Activated CD4-positive, alpha-beta T cell treated with anti-CD3 and anti-CD28 coated beads, Interleukin-2, amount 10 ng/mL, durations not matched to agents 7 days and 5 days (primary cell): ENCODE results near the gene PACRG. TPM values are rescaled to one million over a fixed set of nuclear protein-coding genes. Genes with fewer than 3 reads are reported as not detected.
"Not testable (repeated sequence)": the region's sequence is repeated elsewhere in the genome, so short reads cannot be mapped to it uniquely, and the experiment has no call there.

Experiments
- CTCF ChIA-PET: fragments of 350-600 bp; sonication (Branson Sonifier 250); formaldehyde crosslinking; loops from one replicate; lab custom pipeline; 2021; ENCODE audit warnings: antibody characterized with exemption; lab: Charles Lee
- POLR2A ChIA-PET: fragments of 350-600 bp; sonication (Branson Sonifier 250); formaldehyde crosslinking; loops from one replicate; lab custom pipeline; 2021; ENCODE audit warnings: antibody characterized with exemption; lab: Charles Lee
- DNase-seq: peaks from one replicate; pipeline ENCODE4 v3.0.0-alpha.2; 2020
- H3K27ac Mint-ChIP-seq: one replicate; pipeline ENCODE4 v1.8.0; 2021; ENCODE audit warnings: mild to moderate bottlenecking, moderate library complexity, mixed read lengths
- H3K27me3 Mint-ChIP-seq: one replicate; pipeline ENCODE4 v1.8.0; 2021; ENCODE audit warnings: mixed read lengths
- H3K36me3 Mint-ChIP-seq: one replicate; pipeline ENCODE4 v1.8.0; 2021; ENCODE audit warnings: low read depth, mixed read lengths
- H3K4me1 Mint-ChIP-seq: one replicate; pipeline ENCODE4 v1.8.0; 2021; ENCODE audit warnings: mixed read lengths
- H3K4me3 Mint-ChIP-seq: one replicate; pipeline ENCODE4 v1.8.0; 2021; ENCODE audit warnings: mild to moderate bottlenecking, moderate library complexity, mixed read lengths
- H3K9me3 Mint-ChIP-seq: one replicate; pipeline ENCODE4 v1.8.0; 2021; ENCODE audit warnings: mixed read lengths
- total RNA-seq, 2 experiments: library from RNA; stranded (reverse); gene quantifications; one replicate each; pipeline ENCODE4 v1.2.3, GENCODE V29; 2021

The PACRG gene
- total RNA-seq, 2 experiments from 2014 or later, result 0.32 TPM; not detected in 1

DNA sequence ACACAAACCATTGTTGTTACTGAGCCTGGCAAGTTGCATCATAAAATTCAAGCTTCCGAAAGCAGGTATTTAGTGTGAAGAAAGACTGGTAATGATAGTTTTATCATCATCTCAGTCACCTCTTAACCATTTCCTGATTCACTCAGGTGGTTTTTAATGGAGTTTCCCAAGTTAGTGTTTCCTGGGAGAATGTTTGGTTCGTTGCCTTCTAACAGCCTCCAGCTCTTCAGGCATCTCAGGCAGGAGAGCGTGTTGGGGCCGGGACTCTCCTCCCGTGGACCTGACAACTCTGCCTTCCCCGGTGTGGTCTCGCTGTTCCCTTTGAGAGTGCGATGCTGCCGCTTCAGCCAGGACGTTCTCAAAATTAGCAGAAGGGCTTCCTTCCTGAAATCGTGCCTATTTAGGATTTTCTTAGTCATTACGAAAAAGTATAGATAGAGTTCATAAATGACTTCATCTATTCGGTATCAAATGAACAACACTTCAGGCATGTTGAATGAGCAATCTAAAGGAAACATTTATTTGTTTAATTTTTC is 581.8 kb downstream of the PACRG start:
- Mint-ChIP-seq H3K4me3 (no peak overlapping the region), H3K36me3 (no peaks in the 10 kb centered on the region), H3K4me1 (no peaks in the 10 kb centered on the region), H3K27ac (no peak overlapping the region), H3K9me3 (no peaks in the 10 kb centered on the region), H3K27me3 (no peaks in the 10 kb centered on the region)
- CTCF ChIA-PET, result interaction anchor here (0.8 kb wide), 1 partner anchor 325 kb away, joined by 4 read pairs; no protein-coding TSS in a partner anchor
- DNase-seq, result no peak
- POLR2A ChIA-PET, result no interaction called here

GRCh38 chr6:163310096-163310972 is 582.6 kb downstream of the PACRG start:
- Mint-ChIP-seq H3K4me1 (no peaks in the 10 kb centered on the region), H3K9me3 (no peaks in the 10 kb centered on the region), H3K27ac (no peak overlapping the region), H3K36me3 (no peaks in the 10 kb centered on the region), H3K27me3 (no peaks in the 10 kb centered on the region), H3K4me3 (no peak overlapping the region)
- no peak for DNase-seq
- ChIA-PET CTCF (no interaction called here), POLR2A (no interaction called here)

DNA sequence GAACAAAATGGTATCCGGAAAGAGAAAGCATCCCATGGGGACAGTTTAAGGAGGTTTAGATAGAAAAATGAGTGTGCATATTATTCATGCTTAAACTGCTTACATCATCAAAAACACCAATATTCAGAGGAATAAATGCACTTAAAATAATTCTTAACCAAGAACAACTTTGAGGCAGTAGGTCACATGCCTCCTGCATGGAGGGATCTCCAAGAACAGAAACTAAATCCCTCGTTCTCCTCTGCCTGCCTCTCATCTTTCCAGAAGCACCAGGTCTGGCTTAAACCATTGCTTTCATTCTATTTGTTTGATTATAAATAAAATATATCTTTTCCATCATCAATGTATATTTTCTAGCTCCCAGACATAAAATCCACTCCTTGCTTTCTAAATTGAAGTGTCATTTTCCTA is 583.2 kb downstream of the PACRG start:
- Mint-ChIP-seq H3K36me3 (no peaks in the 10 kb centered on the region), H3K27me3 (no peaks in the 10 kb centered on the region), H3K4me3 (no peak overlapping the region), H3K27ac (no peak overlapping the region), H3K4me1 (no peaks in the 10 kb centered on the region), H3K9me3 (no peaks in the 10 kb centered on the region)
- CTCF ChIA-PET, result no interaction called here
- POLR2A ChIA-PET, result no interaction called here
- no peak for DNase-seq

- Mint-ChIP-seq H3K36me3 (no peaks in the 10 kb centered on the region), H3K9me3 (no peaks in the 10 kb centered on the region), H3K27me3 (no peaks in the 10 kb centered on the region), H3K27ac (no peak overlapping the region), H3K4me1 (no peaks in the 10 kb centered on the region), H3K4me3 (no peak overlapping the region)
- no peak for DNase-seq
- CTCF ChIA-PET, result interaction anchor here (1.1 kb wide), 1 partner anchor 11 kb away, joined by 3 read pairs; no protein-coding TSS in a partner anchor
- POLR2A ChIA-PET, result no interaction called here
These were observed 584.1 kb downstream of the PACRG start for GRCh38 chr6:163311830-163312229.

GRCh38 chr6:163313566-163313965 is 585.8 kb downstream of the PACRG start:
- Mint-ChIP-seq H3K4me3 (no peak overlapping the region), H3K9me3 (no peaks in the 10 kb centered on the region), H3K4me1 (no peaks in the 10 kb centered on the region), H3K36me3 (no peaks in the 10 kb centered on the region), H3K27me3 (no peaks in the 10 kb centered on the region), H3K27ac (no peak overlapping the region)
- DNase-seq, result no peak
- ChIA-PET CTCF (no interaction called here), POLR2A (no interaction called here)

- H3K36me3 Mint-ChIP-seq, result no peaks in the 10 kb centered on the region
- CTCF ChIA-PET, result no interaction called here
- POLR2A ChIA-PET, result no interaction called here
- no peaks in the 10 kb centered on the region for H3K9me3 Mint-ChIP-seq
- H3K4me1 Mint-ChIP-seq, result no peaks in the 10 kb centered on the region
- no peaks in the 10 kb centered on the region for H3K27me3 Mint-ChIP-seq
- H3K4me3 Mint-ChIP-seq, result no peak overlapping the region
- DNase-seq, result no peak
- no peak overlapping the region for H3K27ac Mint-ChIP-seq
These were observed 586.2 kb downstream of the PACRG start for GRCh38 chr6:163313981-163314380.

GRCh38 chr6:163314791-163315470 is 587.2 kb downstream of the PACRG start:
- ChIA-PET CTCF (no interaction called here), POLR2A (no interaction called here)
- no peaks in the 10 kb centered on the region for H3K36me3 Mint-ChIP-seq
- no peak overlapping the region for H3K4me3 Mint-ChIP-seq
- H3K27me3 Mint-ChIP-seq, result no peaks in the 10 kb centered on the region
- H3K27ac Mint-ChIP-seq, result no peak overlapping the region
- no peaks in the 10 kb centered on the region for H3K4me1 Mint-ChIP-seq
- H3K9me3 Mint-ChIP-seq, result no peaks in the 10 kb centered on the region
- no peak for DNase-seq

DNA sequence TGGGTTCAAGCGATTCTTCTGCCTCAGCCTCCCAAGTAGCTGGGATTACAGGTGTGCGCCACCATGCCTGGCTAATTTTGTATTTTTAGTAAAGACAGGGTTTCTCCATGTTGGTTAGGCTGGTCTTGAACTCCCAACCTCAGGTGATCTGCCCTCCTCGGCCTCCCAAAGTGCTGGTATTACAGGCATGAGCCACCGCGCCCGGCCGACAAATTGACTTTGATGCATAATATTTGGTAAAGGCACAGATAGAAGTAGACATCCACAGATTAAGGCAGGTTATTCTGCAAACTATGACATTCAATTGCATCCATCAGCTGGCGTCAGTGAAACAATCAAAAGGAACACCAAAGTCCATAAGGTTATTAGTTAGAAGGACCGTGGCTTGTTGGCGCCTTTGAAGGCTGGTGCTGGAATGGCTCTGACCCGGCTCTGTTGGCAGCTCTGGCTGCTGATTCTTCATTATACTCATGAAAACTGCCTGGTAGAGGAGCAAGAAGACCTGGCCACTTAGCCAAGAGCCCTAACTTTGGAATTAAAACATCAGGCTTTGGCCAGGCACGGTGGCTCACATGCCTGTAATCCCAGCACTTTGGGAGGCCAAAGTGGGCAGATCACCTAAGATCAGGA is 589.2 kb downstream of the PACRG start:
- H3K4me3 Mint-ChIP-seq, H3K36me3 Mint-ChIP-seq, H3K4me1 Mint-ChIP-seq, H3K27ac Mint-ChIP-seq, POLR2A ChIA-PET, H3K27me3 Mint-ChIP-seq, DNase-seq, H3K9me3 Mint-ChIP-seq: not testable (repeated sequence)
- CTCF ChIA-PET, result interaction anchor here (0.7 kb wide), 1 partner anchor 9 kb away, joined by 4 read pairs; no protein-coding TSS in a partner anchor

- DNase-seq, result no peak
- H3K27me3 Mint-ChIP-seq, result no peaks in the 10 kb centered on the region
- ChIA-PET CTCF (no interaction called here), POLR2A (interaction anchor here (0.6 kb wide), 1 partner anchor 119 kb away, joined by 3 read pairs; no protein-coding TSS in a partner anchor)
- H3K9me3 Mint-ChIP-seq, result no peaks in the 10 kb centered on the region
- H3K4me3 Mint-ChIP-seq, result no peak overlapping the region
- H3K4me1 Mint-ChIP-seq, result no peaks in the 10 kb centered on the region
- H3K36me3 Mint-ChIP-seq, result no peaks in the 10 kb centered on the region
- no peak overlapping the region for H3K27ac Mint-ChIP-seq
These were observed 590.5 kb downstream of the PACRG start for GRCh38 chr6:163318071-163318786.

GRCh38 chr6:163319609-163320366 is 592.0 kb downstream of the PACRG start:
- Mint-ChIP-seq H3K36me3 (no peaks in the 10 kb centered on the region), H3K27me3 (peaks cover 7% of the 10 kb centered on the region), H3K4me1 (no peaks in the 10 kb centered on the region), H3K9me3 (no peaks in the 10 kb centered on the region), H3K4me3 (no peak overlapping the region), H3K27ac (no peak overlapping the region)
- no peak for DNase-seq
- ChIA-PET CTCF (interaction anchor here (0.5 kb wide), 1 partner anchor 1414 kb away, joined by 3 read pairs; no protein-coding TSS in a partner anchor), POLR2A (no interaction called here)

DNA sequence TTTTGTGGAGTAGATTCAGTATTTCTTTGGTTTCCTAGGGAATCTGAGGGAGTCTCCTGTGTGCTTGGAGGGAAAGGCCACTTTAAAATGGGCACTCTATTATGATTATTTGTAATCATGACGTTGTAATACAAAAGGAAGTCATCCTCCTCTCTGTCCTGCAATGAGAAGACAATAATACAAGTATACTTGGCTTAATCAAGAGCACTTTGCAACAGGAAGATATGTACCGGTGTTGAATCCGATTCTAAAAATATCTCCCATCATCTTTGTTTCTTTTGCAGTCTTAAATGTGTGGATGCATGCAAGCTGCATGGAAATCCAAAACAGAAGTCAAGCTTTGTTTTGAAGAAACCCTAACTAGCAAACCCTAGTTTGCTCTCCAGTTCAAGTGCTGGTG is 592.6 kb downstream of the PACRG start:
- ChIA-PET CTCF (interaction anchor here (0.5 kb wide), 1 partner anchor 1414 kb away, joined by 3 read pairs; no protein-coding TSS in a partner anchor), POLR2A (no interaction called here)
- DNase-seq, result no peak
- H3K4me1 Mint-ChIP-seq, result no peaks in the 10 kb centered on the region
- H3K27me3 Mint-ChIP-seq, result peaks cover 12% of the 10 kb centered on the region
- H3K4me3 Mint-ChIP-seq, result no peak overlapping the region
- no peak overlapping the region for H3K27ac Mint-ChIP-seq
- H3K36me3 Mint-ChIP-seq, result no peaks in the 10 kb centered on the region
- H3K9me3 Mint-ChIP-seq, result no peaks in the 10 kb centered on the region

DNA sequence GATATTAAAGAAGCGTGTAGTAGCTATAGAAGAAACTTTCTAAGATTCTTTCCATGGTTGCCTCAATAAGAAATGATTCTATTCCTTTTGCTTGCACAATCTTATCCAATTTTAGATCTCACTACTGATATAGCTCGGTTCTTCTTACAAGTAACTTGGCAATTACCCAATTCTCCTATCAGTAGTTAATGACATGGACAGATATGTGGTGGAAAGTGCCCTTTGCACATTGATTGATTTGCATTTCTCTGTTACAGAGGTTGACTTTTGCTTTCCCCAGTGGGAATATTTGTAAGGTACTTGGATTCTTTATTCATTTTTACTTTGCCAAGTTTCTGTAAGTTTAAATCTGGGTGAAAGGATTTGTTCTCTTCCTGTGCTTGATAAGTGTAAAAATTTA is 593.0 kb downstream of the PACRG start:
- Mint-ChIP-seq H3K4me3 (no peak overlapping the region), H3K27ac (no peak overlapping the region), H3K36me3 (no peaks in the 10 kb centered on the region), H3K27me3 (peaks cover 12% of the 10 kb centered on the region), H3K4me1 (no peaks in the 10 kb centered on the region), H3K9me3 (no peaks in the 10 kb centered on the region)
- POLR2A ChIA-PET, result no interaction called here
- CTCF ChIA-PET, result no interaction called here
- DNase-seq, result no peak
